GM12892 (cell line): ENCODE data around the gene ANXA6.

ENCODE experiments used
- POLR2A ChIP-seq: IDR thresholded peaks from 2 replicates; pipeline ENCODE4 v1.6.1; 2011; ENCODE audit warnings: low read depth, low read length, control low read depth
- POLR2AphosphoS5 ChIP-seq: IDR thresholded peaks from 2 replicates; pipeline ENCODE4 v1.6.1; 2011; ENCODE audit warnings: low read depth, low read length, control low read depth

- no peak for TF ChIP-seq POLR2A
- no peak for TF ChIP-seq POLR2AphosphoS5
Measured at GRCh38 chr5:151100681-151101080, 56.9 kb downstream of the ANXA6 start.
